OCI-LY1 (cell line): Measurements from ENCODE around the gene RETN.

ENCODE experiments used
- CTCF ChIP-seq: fragments of 200-600 bp; sonication (generic), shearing (Covaris generic); IDR thresholded peaks from 2 replicates; pipeline ENCODE4 v1.5.1; 2017; ENCODE audit warnings: mild to moderate bottlenecking, antibody characterized with exemption, low read length, moderate library complexity, mixed read lengths
- EZH2 ChIP-seq: fragments of 200-600 bp; sonication (generic), shearing (Covaris generic); IDR thresholded peaks from 2 replicates; pipeline ENCODE4 v1.8.0; 2017; ENCODE audit warnings: borderline replicate concordance, mixed run types, mild to moderate bottlenecking, antibody characterized with exemption, low read length, moderate library complexity, mixed read lengths

DNA sequence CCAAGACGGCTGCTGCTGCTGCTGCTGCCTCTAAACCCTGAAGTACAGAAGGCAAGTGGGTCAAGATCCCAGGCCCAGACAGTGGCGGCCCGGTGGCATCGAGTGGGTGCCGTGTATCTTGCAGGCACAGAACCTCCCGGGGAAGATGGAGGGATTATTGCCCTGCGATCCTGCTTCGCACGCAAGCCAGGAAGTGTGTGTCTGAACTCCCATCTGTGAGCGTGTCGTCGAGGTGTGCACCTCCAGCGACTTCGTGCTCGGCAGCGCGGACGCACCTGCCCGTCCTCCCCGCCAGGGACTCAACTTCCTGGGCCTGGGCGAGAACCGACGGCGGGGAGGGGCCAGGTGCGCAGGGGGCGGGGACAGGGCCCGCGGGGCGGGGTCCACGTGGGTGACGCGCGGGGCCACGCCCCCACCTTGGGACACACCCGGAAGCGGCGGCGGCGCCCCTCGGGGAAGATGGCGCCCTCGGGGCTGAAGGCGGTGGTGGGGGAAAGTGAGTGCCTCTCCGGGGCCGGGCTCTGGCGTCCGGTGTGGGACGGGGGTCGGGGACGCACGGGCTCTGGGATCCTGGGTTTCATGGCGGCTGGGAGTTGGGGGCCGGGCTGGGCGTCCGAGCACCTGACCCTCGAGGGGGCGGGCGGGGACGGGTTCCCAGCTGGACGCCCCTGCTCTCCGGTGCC lies 32.0 kb upstream of the RETN start, which contains the start of gene STXBP2:
- no peak for TF ChIP-seq CTCF
- TF ChIP-seq EZH2, result no peak
